Calu3 (cell line): ENCODE results near the gene GPC3. TPM values are rescaled to one million over a fixed set of nuclear protein-coding genes. Genes with fewer than 3 reads are reported as not detected.
"Not testable (repeated sequence)": the region's sequence is repeated elsewhere in the genome, so short reads cannot be mapped to it uniquely, and the experiment has no call there.

Experiments used
- BruUV-seq: library from RNA; stranded (reverse); fragments of 400-500 nt; replicated peaks from 2 replicates; lab custom pipeline; 2021; lab: Mats Ljungman, UMichigan
- CTCF ChIA-PET: fragments of 300-600 bp; sonication (Branson Sonifier 250); formaldehyde crosslinking; loops from one replicate; lab custom pipeline; 2022; ENCODE audit warnings: antibody characterized with exemption; lab: Charles Lee
- DNase-seq: peaks from one replicate; pipeline ENCODE4 v3.0.0; 2022
- H3K27ac Mint-ChIP-seq: one replicate; pipeline ENCODE4 v1.8.0; 2022; ENCODE audit warnings: mixed read lengths; ENCODE audit not compliant: unreplicated experiment
- H3K27me3 Mint-ChIP-seq: one replicate; pipeline ENCODE4 v1.8.0; 2022; ENCODE audit warnings: mixed read lengths; ENCODE audit not compliant: unreplicated experiment
- H3K36me3 Mint-ChIP-seq: one replicate; pipeline ENCODE4 v1.8.0; 2022; ENCODE audit warnings: mild to moderate bottlenecking, moderate library complexity, mixed read lengths; ENCODE audit not compliant: insufficient read depth, unreplicated experiment
- H3K4me1 Mint-ChIP-seq: one replicate; pipeline ENCODE4 v1.8.0; 2022; ENCODE audit warnings: mild to moderate bottlenecking, low read depth, mixed read lengths; ENCODE audit not compliant: unreplicated experiment
- H3K4me3 Mint-ChIP-seq: one replicate; pipeline ENCODE4 v1.8.0; 2022; ENCODE audit warnings: mild to moderate bottlenecking, low read depth, moderate library complexity, mixed read lengths; ENCODE audit not compliant: unreplicated experiment
- H3K9me3 Mint-ChIP-seq: one replicate; pipeline ENCODE4 v1.8.0; 2022; ENCODE audit warnings: low read depth, mixed read lengths; ENCODE audit not compliant: unreplicated experiment
- CTCF ChIP-seq: fragments of 200-600 bp; IDR thresholded peaks from one replicate; pipeline ENCODE4 v1.8.0; 2022; ENCODE audit warnings: antibody characterized with exemption; ENCODE audit not compliant: unreplicated experiment
- intact Hi-C: fragments of 100-400 bp; cut with micrococcal nuclease; formaldehyde crosslinking; loops from one replicate; pipeline ENCODE4 v1.10.0; 2022; ENCODE audit not compliant: unreplicated experiment
- total RNA-seq: library from RNA; stranded (reverse); gene quantifications from 2 replicates; pipeline ENCODE4 v1.2.3, GENCODE V29; 2022

The GPC3 gene
- total RNA-seq, 1 experiment from 2014 or later: 2.3 TPM

GRCh38 chrX:133781174-133781573, 204.2 kb downstream of the GPC3 start:
- no peak for DNase-seq
- H3K4me3 Mint-ChIP-seq: no peak overlapping the region
- H3K9me3 Mint-ChIP-seq: no peaks in the 10 kb centered on the region
- H3K4me1 Mint-ChIP-seq: peaks cover 58% of the 10 kb centered on the region
- intact Hi-C loops: no loop called here
- peak overlapping the region; percentile 14 for H3K27ac Mint-ChIP-seq
- CTCF ChIA-PET: interaction anchor here (0.5 to 1.6 kb wide), 2 partner anchors 12 to 58 kb away, joined by 3 to 5 read pairs; no protein-coding TSS in a partner anchor
- no peak for TF ChIP-seq CTCF
- no TSS peak for BruUV-seq
- no peaks in the 10 kb centered on the region for H3K27me3 Mint-ChIP-seq
- H3K36me3 Mint-ChIP-seq: no peaks in the 10 kb centered on the region

GRCh38 chrX:133776072-133776471, 209.3 kb downstream of the GPC3 start:
- peak; percentile 50 for TF ChIP-seq CTCF
- no peak overlapping the region for H3K27ac Mint-ChIP-seq
- H3K4me3 Mint-ChIP-seq: no peak overlapping the region
- no peak for DNase-seq
- peaks cover 21% of the 10 kb centered on the region for H3K4me1 Mint-ChIP-seq
- BruUV-seq: no TSS peak
- no peaks in the 10 kb centered on the region for H3K27me3 Mint-ChIP-seq
- CTCF ChIA-PET: no interaction called here
- no peaks in the 10 kb centered on the region for H3K36me3 Mint-ChIP-seq
- intact Hi-C loops: loop anchor here (5.0 kb wide), 1 partner anchor 79 kb away; no protein-coding TSS in a partner anchor
- H3K9me3 Mint-ChIP-seq: no peaks in the 10 kb centered on the region

GRCh38 chrX:133774807-133775206, 210.6 kb downstream of the GPC3 start:
- H3K36me3 Mint-ChIP-seq: no peaks in the 10 kb centered on the region
- no peaks in the 10 kb centered on the region for H3K9me3 Mint-ChIP-seq
- H3K27me3 Mint-ChIP-seq: no peaks in the 10 kb centered on the region
- no peak for DNase-seq
- no peak for TF ChIP-seq CTCF
- no peak overlapping the region for H3K4me3 Mint-ChIP-seq
- intact Hi-C loops: loop anchor here (5.0 kb wide), 1 partner anchor 78 kb away; no protein-coding TSS in a partner anchor
- CTCF ChIA-PET: interaction anchor here (1.2 kb wide), 1 partner anchor 76 kb away, joined by 4 read pairs; no protein-coding TSS in a partner anchor
- no TSS peak for BruUV-seq
- peaks cover 12% of the 10 kb centered on the region for H3K4me1 Mint-ChIP-seq
- no peak overlapping the region for H3K27ac Mint-ChIP-seq

GRCh38 chrX:133771086-133771646, 214.2 kb downstream of the GPC3 start:
- no peak overlapping the region for H3K27ac Mint-ChIP-seq
- DNase-seq: no peak
- no peaks in the 10 kb centered on the region for H3K9me3 Mint-ChIP-seq
- H3K4me3 Mint-ChIP-seq: no peak overlapping the region
- no peaks in the 10 kb centered on the region for H3K27me3 Mint-ChIP-seq
- CTCF ChIA-PET: no interaction called here
- TF ChIP-seq CTCF: no peak
- intact Hi-C loops: no loop called here
- H3K36me3 Mint-ChIP-seq: no peaks in the 10 kb centered on the region
- BruUV-seq: no TSS peak
- H3K4me1 Mint-ChIP-seq: peaks cover under 1% of the 10 kb centered on the region

DNA sequence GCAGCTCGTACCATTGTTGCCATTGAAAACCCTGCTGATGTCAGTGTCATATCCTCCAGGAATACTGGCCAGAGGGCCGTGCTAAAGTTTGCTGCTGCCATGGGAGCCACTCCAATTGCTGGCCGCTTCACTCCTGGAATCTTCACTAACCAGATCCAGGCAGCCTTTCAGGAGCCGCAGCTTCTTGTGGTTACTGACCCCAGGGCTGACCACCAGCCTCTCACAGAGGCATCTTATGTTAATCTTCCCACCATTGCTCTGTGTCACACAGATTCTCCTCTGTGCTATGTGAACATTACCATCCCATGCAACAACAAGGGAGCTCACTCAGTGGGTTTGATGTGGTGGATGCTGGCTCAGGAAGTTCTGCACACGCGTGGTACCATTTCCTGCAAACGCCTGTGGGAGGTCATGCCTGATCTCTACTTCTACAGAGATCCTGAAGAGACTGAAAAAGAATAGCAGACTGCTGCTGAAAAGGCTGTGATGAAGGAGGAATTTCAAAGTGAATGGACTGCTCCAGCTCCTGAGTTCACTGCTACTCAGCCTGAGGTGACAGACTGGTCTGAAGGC, 222.3 kb downstream of the GPC3 start:
- intact Hi-C loops, H3K36me3 Mint-ChIP-seq, H3K9me3 Mint-ChIP-seq, H3K4me1 Mint-ChIP-seq, DNase-seq, CTCF ChIA-PET, H3K27me3 Mint-ChIP-seq, H3K27ac Mint-ChIP-seq, BruUV-seq, H3K4me3 Mint-ChIP-seq: not testable (repeated sequence)
